AG09309 (cell line): Measurements from ENCODE around the gene FCN1.

Source experiments
- DNase-seq: peaks from one replicate; pipeline ENCODE4 v3.0.0-alpha.2; 2010; ENCODE audit warnings: low read depth
- H3K4me3 ChIP-seq: 2 replicates; pipeline ENCODE4 v1.5.1; 2011; ENCODE audit warnings: mild to moderate bottlenecking, low read depth, low read length, moderate library complexity; ENCODE audit not compliant: control insufficient read depth
- CTCF ChIP-seq: IDR thresholded peaks from 2 replicates; pipeline ENCODE4 v1.5.1; 2011; ENCODE audit warnings: mild to moderate bottlenecking, low read depth, low read length, inconsistent platforms; ENCODE audit not compliant: insufficient read depth, control insufficient read depth; ENCODE audit errors: missing control alignments

Gene FCN1

DNA sequence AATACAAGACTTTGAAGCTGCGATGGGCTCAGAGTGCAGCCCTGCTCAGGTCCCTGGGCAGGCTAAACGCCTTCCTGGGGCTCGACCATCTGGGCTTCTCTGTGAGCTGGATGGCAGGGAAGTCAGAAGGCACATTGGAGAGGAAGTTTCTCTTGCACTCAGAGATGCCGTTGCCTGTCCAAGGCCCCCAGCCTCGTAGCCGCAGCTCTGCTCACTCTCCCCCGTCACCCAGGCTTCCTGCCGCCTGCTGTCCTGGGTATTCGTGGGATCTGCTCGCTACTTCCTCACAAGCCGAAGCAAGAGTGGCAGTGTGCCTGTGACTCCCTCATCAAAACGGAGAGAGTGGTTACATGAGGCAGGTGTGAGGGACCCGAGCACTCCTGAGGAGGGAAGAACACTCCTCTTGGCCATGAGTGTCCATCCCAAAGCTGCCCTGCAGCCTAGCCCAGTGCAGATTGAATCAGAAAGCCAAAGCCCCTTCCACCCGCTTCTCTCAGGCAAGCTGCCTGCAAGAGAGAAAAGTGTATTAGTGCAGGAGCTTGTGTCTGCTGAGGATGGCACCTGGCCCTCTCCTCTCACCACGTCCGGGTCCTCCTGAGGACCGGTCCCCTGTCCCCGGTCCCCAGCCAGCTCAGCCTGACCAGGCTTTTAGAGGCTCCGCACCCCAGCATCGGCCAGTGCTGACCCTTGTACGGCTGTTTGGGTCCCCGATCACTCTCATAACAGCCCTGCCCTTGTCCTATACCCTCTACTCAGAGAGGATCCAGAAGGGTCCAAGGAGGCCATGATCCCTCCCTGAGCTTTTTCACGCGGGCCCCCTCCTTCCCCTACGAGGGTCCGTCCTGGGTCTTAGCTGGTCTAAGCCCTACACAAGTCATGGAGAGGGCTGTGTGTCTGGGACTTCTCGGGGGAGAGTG is 29.8 kb downstream of the FCN1 start:
- no peak overlapping the region for H3K4me3 ChIP-seq
- TF ChIP-seq CTCF, result no peak
- no peak for DNase-seq

GRCh38 chr9:134887219-134887618 is 30.5 kb downstream of the FCN1 start:
- no peak overlapping the region for H3K4me3 ChIP-seq
- no peak for DNase-seq
- no peak for TF ChIP-seq CTCF

GRCh38 chr9:134886413-134886913 is 31.2 kb downstream of the FCN1 start:
- no peak for TF ChIP-seq CTCF
- H3K4me3 ChIP-seq, result no peak overlapping the region
- no peak for DNase-seq

DNA sequence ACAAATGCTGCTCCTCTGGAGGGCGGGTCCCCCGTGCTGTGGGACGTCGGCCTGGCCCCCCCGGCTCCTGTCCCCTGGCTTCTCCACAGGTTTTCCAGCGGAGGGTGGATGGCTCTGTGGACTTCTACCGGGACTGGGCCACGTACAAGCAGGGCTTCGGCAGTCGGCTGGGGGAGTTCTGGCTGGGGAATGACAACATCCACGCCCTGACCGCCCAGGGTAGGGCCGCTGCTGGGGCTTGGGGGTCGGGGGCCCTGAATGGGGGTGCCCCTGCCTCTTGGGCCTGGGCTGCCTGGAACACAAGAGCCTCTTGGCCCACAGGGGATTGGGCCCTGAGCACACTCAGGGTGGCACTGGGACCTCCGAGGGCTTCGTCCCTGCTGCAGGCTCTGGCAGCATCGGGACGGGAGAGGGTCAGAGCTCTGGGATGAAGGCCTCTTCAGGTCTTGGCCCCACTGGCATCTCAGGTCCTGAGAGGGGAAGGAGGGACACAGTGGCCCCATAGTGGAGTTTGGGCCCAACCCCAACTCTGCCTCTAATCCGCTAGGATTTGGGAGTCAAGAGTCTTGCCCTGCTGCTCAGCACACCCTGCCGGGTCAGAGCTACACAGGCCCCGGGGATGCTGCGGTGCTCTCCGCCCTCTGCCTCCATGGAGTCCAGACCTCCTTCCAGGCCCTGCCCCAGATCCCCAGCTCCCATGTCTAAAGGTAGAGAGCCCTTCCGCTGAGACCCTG is 31.9 kb downstream of the FCN1 start:
- no peak for TF ChIP-seq CTCF
- DNase-seq, result no peak
- no peak overlapping the region for H3K4me3 ChIP-seq

- H3K4me3 ChIP-seq, result no peak overlapping the region
- no peak for TF ChIP-seq CTCF
- no peak for DNase-seq
These were observed 32.6 kb downstream of the FCN1 start for GRCh38 chr9:134885001-134885678.

DNA sequence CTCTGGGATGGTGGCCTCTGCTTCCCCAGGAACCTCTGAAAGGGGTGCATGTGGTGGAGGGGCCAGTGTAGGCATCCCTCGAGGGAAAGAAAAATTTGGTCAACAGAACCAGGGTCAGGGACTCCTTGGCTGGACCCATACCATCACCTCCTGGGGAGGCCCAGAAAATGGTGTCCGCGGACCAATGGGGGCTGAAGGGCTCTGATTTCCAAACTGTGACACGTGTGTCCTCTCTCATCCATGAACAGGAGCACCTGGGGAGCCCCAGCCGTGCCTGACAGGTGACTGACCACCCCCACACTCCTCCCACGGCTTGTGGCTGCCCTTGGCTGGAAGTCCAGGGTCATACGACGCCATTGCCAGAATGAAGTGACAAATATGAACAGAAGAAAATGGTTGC is 33.2 kb downstream of the FCN1 start:
- H3K4me3 ChIP-seq, result no peak overlapping the region
- DNase-seq, result no peak
- no peak for TF ChIP-seq CTCF
